ENCODE measurements around the gene SLC22A23.

GRCh38 chr6:3309391-3310050, 147.3 kb downstream of the SLC22A23 start:
- TF ChIP-seq EZH2phosphoT487 (IDR thresholded peaks at IDR 0.05; ENCODE audit: insufficient read depth, low read depth) (no peak), EZH2 (IDR thresholded peaks at IDR 0.05; ENCODE audit: insufficient read depth, poor library complexity, severe bottlenecking) (no peak)
